ENCODE data around the gene IMMP1L.
A peak's percentile ranks its signal among the peaks of the same experiment; 100 is the strongest.

The IMMP1L gene

DNA sequence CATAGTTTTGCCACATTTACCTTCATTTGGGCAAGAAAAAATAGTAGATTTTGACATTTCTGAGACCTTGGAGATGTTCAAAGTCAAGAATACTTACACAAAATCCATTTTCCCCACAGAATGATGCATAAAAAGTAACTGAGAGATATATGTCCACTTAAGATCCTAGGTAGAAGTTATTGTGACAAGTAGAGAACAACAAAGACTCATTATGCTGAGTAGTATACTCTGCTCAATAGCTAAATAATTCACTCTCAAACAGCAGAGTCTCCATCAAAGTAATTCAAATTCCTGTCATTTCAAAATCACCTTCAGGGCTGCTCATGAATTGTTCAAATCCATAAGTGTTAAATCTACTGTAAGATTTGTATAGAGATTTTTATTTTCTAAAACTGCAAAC, 35.3 kb downstream of the IMMP1L start:
- DNase-seq (ENCODE audit: low spot score), result no peak

- no peak for DNase-seq (ENCODE audit: low spot score)
These were observed 45.0 kb downstream of the IMMP1L start for GRCh38 chr11:31464436-31464835.

GRCh38 chr11:31455177-31455576, 54.2 kb downstream of the IMMP1L start:
- no peak for DNase-seq (ENCODE audit: low spot score)

DNA sequence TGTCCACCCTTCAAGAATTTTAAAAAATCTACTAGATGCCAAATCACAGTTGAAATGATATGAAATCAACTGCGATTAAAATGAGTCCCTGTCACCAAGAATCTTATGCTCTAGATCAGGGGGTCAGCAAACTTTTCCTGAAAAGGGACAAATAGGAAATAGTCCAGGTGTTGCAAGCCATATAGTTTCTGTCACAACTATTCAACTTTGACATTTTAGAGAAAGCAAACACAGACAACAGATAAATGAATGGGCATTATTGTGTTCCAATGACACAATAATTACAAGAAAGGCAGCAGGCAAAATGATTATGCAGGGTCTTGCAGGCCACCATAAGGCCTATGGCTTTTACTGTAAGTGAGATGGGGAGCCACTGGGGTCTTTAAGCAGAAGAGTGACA, 58.6 kb downstream of the IMMP1L start:
- no peak for DNase-seq (ENCODE audit: low spot score)

DNA sequence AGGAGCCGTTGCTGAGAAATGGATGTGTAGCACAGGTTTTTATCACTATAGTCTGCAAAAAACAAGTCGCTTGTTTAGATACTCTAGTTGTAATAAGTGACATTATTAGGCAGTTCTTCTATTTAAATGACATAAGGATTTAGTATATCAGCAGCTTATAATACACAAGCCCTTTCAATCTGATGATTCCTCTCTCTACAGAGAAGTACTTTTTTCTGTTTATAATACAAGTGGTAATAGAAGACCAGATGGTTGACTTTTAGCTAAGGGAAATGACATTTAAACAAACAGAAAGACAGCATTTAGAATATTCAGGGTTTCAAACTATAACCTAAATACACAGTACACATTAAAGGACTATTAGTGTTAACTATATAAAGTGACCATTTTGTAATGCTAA, 60.4 kb downstream of the IMMP1L start:
- DNase-seq (ENCODE audit: low spot score), result no peak

- DNase-seq (ENCODE audit: low spot score), result no peak
These were observed 63.8 kb downstream of the IMMP1L start for GRCh38 chr11:31445621-31446020.

GRCh38 chr11:31443802-31444201, 65.6 kb downstream of the IMMP1L start:
- DNase-seq (ENCODE audit: low spot score), result no peak

- no peak for DNase-seq (ENCODE audit: low spot score)
These were observed 67.3 kb downstream of the IMMP1L start for GRCh38 chr11:31442086-31442485.

DNA sequence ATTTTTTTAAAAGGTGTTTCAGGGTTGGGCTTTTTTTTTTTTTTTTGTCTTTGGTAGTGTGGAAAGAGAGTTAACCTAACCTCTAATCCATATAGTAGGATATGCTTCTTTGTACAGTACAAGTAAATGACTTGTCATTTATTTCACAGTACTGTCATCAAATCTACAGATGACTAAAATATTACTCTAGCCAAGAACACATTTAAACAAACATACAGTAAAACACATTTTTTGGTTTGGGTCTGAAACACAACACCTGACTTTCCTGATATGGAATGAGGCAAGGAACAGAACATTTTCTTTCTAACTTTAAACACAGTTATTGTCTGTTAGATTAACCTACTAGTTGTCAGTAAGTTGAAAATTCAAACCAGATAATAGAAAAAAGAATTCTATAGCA, 68.1 kb downstream of the IMMP1L start:
- no peak for DNase-seq (ENCODE audit: low spot score)

DNA sequence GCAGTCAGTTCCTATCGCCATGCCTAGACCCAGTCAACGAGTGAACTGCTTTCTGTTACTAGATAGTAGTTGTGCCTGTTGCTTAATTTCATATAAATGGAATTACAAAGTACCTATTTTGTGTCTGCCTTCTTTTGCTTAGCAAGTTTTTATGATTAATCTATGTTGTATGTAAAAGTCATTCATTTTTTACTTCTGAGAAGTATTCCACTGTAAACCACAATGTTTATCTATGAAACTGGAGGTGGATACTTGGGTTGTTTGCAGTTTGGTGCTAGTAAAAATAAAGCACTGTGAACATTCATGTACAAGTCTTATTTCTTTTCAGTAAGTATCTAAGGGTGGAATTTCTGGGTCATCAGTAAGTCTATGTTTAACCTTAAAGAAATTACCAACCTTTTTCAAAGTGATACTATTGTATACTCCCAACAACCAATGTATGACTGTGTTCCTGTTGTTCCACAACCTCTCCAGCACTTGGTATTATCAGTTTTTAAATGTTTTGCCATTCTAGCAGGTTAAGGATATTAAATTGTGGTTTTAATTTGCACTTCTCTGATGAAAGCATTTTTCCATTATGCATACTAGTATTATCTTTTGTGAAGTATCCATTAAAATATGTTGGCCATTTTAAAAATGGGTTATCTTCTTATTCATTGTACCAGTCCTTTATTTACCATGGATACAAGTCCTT, 71.5 kb downstream of the IMMP1L start:
- no peak for DNase-seq (ENCODE audit: low spot score)

GRCh38 chr11:31433851-31434250, 75.6 kb downstream of the IMMP1L start:
- no peak for DNase-seq (ENCODE audit: low spot score)

- DNase-seq (ENCODE audit: low spot score), result no peak
These were observed 84.8 kb downstream of the IMMP1L start for GRCh38 chr11:31424652-31425051.

DNA sequence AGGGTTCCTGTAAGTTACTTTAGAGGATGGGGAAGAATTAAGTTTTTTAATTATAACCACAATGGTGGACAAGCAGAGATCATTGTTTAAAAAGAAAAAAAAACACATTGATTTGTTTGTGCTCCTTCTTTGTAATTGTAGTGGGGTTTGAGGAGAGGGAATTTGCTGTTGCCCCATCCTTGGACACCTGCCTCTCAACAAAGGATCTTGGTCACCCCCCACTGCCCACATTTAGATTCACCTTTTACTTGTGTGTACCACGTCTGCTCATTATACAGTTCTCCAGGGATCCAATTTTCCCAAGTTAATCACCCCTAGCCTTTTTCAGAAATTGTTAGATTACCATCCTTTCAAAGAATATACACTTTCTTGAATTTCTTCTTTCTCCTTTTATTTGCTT, 86.7 kb downstream of the IMMP1L start:
- DNase-seq (ENCODE audit: low spot score), result no peak

DNA sequence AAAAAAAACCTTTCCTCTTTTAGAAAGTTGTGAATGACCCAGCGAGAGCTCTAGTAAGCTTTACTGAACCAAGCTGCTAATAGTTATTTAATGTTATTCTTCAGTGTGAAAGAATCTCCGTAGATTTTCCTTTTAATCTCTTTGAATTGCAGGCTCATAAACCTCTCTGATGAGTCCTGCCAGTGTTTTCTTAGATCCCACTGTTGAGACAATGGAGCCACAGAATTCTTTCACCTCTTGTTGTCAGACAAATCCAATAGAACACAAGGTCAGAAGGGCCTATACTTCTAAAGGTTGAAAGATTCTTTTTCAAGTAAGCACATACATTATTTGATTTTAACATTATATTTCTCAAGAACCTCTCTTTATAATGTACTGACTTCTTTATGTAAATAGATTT, 87.6 kb downstream of the IMMP1L start:
- DNase-seq (ENCODE audit: low spot score), result no peak

DNA sequence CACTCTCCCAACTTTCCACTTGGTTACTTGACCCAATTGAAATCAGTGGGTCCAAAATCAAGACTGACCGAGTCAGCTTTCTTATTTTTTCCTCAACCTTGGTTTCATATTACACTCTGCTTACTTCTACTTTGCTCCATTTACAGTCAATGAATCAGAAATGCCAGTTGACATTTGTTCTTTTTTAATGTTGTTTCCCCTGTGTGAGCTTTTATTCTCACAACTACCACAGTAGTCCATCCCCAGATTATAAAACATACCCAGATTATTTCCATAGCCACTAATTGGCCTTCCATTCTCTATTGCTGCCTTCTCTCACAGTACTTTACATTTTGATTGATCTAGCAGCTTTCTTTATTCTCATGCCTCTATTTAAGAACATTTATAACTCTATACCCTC, 89.8 kb downstream of the IMMP1L start:
- no peak for DNase-seq (ENCODE audit: low spot score)

GRCh38 chr11:31419138-31419537, 90.3 kb downstream of the IMMP1L start:
- DNase-seq (ENCODE audit: low spot score), result no peak

- no peak for DNase-seq (ENCODE audit: low spot score)
These were observed 91.6 kb downstream of the IMMP1L start for GRCh38 chr11:31417816-31418215.

GRCh38 chr11:31417357-31417756, 92.1 kb downstream of the IMMP1L start:
- no peak for DNase-seq (ENCODE audit: low spot score)

GRCh38 chr11:31415435-31415834, 94.0 kb downstream of the IMMP1L start:
- DNase-seq (ENCODE audit: low spot score), result no peak

- DNase-seq (ENCODE audit: low spot score), result no peak
These were observed 95.1 kb downstream of the IMMP1L start for GRCh38 chr11:31414338-31414737.

DNA sequence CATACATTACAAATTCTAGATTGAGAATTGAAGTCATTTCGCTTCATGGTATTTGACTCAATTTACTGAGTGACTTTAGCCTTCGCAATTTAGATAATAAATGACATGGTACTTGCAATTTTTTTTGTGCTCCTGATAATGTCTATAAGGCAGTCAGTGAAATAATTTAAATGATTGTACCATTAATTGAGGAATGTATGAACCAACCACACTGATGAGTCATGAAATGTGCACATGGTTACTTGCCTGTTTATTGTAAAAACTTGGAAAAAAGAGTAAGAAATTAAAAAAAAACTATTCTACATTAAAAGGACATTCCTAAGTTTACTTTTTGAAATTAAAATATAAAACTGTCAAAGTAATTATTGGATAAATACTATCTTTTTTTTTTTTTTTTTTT, 96.5 kb downstream of the IMMP1L start:
- DNase-seq (ENCODE audit: low spot score), result no peak

- no peak for DNase-seq (ENCODE audit: low spot score)
These were observed 101.2 kb downstream of the IMMP1L start for GRCh38 chr11:31408201-31408600.

DNA sequence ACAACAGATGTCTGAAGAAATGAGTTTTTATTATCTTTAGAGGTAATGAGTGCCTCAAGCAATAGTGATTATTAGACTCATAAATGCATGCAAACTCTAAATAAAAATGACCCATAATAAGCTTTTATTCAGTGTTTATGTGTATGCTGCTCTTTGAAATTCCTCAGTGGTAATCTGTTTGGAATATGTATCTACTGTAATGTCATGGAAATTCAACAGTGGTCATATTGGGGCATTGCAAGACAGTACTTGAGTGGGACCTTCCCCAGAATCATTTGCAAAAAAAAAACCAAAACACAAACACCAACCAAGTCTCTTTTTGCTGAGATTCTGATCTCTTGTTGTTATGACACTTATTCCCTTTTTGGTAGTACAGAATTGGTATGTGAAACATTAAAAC, 104.8 kb downstream of the IMMP1L start:
- no peak for DNase-seq (ENCODE audit: low spot score)

DNA sequence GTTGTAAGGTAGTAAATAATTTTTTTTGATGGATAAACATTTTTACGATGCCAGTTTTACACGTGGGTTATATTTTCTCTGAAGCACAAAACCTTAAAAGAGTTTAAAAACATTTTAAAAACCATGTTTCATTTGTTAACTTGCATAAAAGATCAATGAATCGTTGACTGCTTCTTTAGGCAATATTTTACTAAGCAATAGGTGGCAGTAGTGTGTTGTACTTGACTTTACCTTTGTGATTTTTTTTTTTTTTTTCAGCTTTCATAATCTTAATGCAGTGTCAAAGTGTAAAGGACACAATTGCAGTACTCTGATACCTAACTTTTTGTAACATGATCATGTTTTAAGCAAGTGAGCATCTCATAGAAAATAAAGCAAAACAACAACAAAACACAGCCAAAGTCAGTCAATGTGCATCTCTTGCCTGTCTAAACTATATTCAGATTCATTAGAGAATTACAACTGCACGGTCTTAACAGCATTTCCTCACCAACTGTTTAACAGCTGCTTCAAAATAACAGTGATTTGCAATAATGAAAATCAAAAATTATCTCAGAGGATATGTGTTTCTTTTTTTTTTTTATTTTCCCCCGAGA, 112.1 kb downstream of the IMMP1L start:
- DNase-seq (ENCODE audit: low spot score), result peak; percentile 16

All from hematopoietic multipotent progenitor cell treated with erythropoietin and hydrocortisone succinate and interleukin-3 and kit ligand, for 15 days (in vitro differentiated cells).